NCI-H128 (cell line): ENCODE measurements around the gene GLCE.
"Not testable (repeated sequence)": the region's sequence is repeated elsewhere in the genome, so short reads cannot be mapped to it uniquely, and the experiment has no call there.

Experiments
- DNase-seq: peaks from one replicate; lab custom pipeline; 2025; ENCODE audit not compliant: unreplicated experiment; lab: John Stamatoyannopoulos, UW

GLCE gene

DNA sequence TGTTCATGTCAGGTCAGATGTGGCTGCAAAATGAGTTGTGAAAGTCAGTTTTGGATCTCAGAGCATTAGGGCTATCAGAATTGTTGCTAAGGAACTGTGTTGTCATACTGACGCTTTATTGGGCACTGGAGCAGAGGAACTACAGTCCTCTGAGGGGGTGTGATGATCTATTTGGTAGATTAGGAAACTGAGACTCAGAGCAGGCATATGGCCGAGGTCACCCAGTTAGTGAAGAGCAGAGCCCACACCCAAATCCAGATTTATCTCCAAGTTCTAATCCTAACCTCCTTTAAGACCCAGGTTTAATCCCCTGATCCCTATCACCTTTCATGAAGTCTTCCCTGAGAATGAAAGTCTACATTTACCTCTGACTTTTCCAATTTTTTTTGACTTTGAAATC, 25.6 kb upstream of the GLCE start:
- no peak for DNase-seq

- no peak for DNase-seq
Observed at GRCh38 chr15:69135499-69135898, 24.9 kb upstream of the GLCE start.

DNA sequence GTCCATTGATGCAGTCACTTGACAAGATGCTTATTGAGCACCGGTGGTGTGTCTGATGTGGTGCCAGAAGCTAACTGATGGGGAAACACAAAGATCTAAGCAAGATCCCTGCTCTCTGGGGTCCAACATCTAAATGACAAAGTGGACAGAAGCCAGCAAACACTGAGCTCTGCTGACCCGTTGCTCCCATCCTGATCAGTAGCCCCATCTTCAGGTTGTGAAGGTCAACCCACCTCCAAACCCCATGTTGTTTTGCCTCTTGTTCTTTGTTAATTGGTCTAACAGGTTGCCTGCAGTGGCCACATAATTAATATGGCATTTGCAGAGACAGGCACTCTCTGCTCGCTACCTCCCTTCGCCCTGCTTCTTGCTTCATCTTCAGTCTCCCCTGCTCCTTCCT, 21.5 kb upstream of the GLCE start:
- no peak for DNase-seq

GRCh38 chr15:69140306-69140705, 20.1 kb upstream of the GLCE start:
- no peak for DNase-seq

- DNase-seq: no peak
Observed at GRCh38 chr15:69141286-69141701, 19.1 kb upstream of the GLCE start.

GRCh38 chr15:69141833-69142232, 18.6 kb upstream of the GLCE start:
- DNase-seq: no peak

- DNase-seq: no peak
Observed at GRCh38 chr15:69143756-69144436, 16.5 kb upstream of the GLCE start.

DNA sequence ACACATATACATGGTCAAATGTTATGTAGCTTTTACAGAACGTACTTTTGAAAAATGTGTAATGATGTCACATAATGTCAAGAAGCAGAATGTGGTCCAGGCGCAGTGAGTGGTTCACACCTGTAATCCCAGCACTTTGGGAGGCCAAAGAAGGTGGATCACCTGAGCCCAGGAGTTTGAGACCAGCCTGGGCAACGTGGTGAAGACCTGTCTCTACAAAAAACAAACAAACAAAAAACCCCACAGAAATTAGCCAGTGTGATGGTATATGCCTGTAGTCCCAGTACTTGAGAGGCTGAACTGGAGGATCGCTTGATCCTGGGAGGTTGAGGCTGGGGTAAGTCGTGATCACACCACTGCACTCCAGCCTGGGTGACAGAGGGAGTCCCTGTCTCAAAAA, 15.9 kb upstream of the GLCE start:
- no peak for DNase-seq

DNA sequence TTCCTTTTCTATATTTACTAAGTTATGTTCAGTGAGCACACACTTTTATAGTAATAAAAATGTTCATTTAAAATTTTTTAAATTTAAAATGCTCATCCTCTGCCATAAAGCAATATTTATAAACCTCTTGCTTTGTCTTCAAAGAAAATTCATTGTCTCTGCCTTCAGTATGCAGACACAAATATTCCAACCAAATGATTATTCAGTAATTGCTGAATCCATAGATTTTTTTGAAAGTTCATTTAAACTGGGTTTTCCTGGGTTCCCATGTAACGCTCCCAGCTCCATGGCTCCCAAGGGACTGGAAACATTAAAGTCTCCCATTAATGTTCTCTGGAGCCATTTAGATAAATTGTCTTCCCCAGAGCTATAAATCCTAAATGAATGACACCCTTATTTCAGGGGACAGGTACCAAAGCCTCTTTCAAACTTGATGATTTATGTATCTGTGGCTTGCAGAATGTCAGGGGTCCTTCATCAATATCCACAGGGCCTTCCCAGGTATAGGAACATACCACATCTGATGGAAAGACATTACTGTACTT, 15.2 kb upstream of the GLCE start:
- DNase-seq: no peak

DNA sequence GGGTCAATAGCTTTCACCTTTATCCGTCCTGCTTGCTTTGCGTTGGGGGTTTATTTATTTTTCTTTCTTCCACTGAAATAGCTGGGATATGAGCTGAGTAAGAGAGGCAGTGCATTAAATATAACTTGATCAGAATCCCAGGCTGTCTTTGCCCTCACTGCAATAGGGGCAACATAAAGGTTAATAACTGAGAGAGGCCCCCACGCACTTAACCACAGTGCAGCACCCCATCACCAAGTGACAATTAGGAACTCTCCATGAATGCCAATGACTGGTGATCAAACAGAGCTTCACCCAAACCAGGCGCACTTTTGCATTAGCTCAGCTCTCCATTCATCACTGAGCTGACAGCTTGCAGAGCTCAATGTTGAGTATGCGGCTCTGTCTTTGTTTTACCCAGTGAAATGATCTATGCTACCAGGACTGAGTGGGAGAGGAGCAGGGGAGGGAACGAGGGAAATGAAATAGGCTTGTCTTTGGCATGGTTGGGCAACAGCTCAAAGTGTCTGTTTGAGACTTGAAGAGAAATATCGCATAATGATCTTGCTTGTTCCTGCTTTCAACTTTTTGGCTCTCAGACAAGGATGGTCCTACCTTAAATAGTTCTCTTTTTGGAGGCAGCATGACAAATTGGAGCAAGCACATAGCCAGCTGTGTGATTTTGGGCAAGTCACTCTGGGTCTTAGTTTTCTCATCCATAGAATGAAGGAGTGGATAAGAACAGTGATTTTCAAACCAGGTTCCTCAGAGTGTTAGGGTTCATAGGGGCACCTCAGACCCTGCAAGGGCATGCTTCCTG, 14.5 kb upstream of the GLCE start:
- no peak for DNase-seq

GRCh38 chr15:69146724-69147435, 13.6 kb upstream of the GLCE start:
- no peak for DNase-seq

DNA sequence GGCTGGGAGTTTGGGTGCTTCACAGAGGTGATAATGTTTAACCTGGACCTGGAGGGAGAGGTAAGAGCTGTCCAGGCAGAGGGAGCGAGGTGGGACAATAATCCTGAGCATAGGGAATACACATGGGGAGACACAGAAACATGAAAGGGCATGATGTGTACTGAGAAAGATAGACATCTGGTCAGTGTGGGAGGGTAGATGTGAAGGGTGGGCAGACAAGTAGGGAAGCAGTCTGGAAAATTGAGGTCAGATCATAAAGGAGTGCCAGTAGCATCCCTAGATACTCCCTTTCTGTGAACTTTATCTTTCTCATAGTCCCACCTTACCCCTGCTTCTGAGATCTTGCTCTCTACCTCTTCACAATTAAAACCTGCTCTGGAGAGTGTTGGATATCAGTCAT, 12.0 kb upstream of the GLCE start:
- DNase-seq: no peak

DNA sequence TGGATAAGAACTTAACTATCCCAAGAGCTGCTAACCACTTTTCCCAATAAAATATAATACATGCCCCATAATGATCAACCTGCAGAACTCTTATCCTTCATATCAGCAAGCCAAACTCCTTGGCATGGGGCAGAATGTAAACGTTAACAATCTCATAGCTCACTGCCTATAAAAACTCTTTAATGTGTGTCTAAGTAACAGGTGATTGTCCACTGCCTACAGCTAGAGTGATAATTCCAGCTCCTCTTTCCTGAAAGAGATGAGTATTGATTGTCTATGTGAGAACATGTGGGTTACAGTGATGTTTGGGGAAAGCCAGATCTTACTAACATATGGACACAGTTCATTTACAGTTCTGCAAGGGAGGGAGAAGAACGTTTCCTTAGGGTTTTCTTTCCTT, 11.3 kb upstream of the GLCE start:
- no peak for DNase-seq

DNA sequence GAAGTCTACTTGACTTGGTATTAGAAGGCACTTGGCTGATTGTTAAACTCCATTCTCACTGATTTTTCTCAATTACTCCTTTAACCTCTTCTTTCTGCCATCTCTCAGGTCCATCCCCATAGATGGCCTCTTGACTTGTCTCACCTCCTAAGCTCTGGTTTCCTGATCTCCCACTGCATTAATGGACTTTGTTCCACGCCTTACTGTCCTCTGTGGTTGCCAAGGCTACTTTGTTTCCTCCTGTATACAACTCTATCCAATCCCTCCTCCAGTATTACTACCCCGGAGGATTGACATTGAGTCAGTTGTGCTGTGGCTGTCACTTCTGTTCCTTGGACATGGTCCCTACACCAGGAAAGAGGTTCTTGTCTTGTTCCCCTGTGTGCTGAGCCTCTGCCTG, 10.6 kb upstream of the GLCE start:
- no peak for DNase-seq

DNA sequence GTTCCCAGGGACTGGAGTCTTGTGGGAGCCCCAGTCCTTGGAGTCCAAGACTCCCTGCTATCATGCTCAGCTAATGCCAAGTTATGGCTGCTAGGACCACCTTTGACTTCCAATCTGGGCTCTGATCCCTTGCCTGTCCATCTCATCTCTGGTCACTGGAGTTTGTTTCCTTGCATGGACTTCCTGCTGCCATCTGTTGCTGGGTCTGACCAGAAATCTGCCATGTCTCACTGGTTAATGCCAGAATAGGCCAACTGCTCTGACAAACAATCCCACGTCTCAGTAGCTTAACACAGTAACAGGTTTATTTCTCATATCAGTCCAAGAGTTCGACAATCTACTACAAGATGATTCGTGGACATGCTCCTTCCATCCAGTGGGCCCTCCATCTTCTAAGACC, 10.1 kb upstream of the GLCE start:
- no peak for DNase-seq

DNA sequence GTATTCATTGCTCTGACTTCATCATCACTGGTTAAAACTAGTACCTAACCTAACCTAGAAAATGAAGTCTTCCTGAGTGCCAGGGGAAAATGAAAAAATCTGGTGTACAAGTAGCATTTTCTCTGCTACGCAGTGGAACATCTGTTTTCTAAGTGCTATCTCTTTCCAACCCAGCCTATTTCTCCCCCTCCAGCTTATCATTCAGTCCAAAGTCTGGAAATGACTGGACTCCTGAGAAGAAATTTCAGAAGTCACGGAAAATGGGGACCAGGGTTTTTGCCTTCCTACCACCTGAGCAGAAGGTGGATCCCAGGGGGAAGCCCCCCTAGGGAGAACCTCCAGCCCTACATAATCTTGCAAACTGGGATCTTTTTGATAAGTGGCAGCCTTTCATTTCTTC, 9.6 kb upstream of the GLCE start:
- no peak for DNase-seq

- DNase-seq: no peak
Observed at GRCh38 chr15:69153046-69153445, 7.4 kb upstream of the GLCE start.

DNA sequence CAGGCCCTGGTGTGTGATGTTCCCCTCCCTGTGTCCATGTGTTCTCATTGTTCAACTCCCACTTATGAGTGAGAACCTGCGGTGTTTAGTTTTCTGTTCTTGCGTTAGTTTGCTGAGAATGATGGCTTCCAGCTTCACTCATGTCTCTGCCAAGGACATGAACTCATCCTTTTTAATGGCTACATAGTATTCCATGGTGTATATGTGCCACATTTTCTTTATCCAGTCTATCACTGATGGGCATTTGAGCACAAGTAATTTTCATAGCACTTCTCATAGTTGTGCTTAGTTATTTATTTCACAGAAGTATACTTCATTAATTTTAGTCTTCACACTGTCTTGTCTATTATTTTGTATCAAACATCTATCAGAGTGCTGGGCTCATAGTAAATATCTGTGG, 6.8 kb upstream of the GLCE start:
- DNase-seq: not testable (repeated sequence)

DNA sequence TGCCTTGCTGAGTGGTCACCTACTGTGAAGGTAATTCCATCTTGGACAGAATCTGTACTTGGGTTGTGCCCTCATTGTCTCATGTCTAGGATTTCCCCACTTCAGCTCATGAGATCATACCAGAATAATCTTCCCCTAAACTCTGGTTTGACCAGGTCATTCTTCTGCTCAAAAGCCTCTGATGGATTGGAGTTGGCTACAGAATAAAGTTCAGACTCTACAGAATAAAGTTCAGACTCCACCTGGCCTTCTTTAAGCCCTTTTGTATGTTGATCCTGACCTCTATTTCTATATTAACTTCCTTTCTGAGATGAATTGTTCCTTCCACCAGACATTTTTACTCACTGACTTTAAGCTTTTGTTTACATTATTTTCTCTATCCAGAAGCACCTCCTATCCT, 6.4 kb upstream of the GLCE start:
- DNase-seq: no peak

GRCh38 chr15:69154684-69155083, 5.8 kb upstream of the GLCE start:
- no peak for DNase-seq

- no peak for DNase-seq
Observed at GRCh38 chr15:69156736-69157381, 3.6 kb upstream of the GLCE start.
